NOMO-1 treated with dmso at 0.1 percent for 144 hours (cell line): ENCODE data around the gene MRPL39.
A peak's percentile ranks its signal among the peaks of the same experiment; 100 is the strongest.

Experiments used
- DNase-seq: peaks from one replicate; lab custom pipeline; 2025; ENCODE audit not compliant: unreplicated experiment; lab: John Stamatoyannopoulos, UW

The MRPL39 gene

DNA sequence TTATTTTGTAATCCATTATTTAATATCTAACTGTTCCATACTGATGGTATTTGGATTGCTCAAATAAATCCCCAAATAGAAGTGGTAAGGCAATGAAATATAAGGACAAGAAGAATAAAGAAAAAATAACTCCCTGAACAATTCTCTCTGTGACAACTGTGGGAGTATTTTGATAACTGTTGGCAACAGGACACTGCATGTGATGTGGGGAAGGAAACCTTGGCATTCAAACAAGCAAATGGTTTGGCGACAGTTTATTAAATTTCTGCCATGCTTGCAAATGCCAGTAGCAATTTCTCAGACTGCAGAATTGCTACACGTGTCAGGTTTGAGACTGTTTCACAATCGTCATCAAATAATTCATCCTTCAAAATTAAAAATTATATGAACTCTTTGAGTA, 8.6 kb upstream of the MRPL39 start:
- no peak for DNase-seq

DNA sequence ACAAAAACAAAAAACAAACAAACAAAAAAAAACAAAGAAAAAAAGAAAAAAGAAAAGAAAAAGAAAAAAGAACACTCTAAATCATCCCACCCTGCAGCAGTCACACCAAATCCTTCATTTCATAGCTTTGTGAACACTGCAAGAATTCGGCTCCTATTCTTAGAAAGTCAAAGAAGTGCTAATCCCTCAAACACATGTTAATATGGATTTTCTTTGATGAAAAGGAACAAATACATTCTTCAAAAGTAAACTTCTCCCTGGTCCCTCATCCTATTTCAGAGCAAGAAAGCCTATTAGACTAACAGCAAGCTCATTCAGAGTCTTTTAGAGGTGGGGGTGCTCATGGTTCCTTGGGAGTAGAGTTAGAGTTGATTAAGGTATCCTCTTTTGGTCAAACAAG, 7.2 kb upstream of the MRPL39 start:
- DNase-seq: no peak

DNA sequence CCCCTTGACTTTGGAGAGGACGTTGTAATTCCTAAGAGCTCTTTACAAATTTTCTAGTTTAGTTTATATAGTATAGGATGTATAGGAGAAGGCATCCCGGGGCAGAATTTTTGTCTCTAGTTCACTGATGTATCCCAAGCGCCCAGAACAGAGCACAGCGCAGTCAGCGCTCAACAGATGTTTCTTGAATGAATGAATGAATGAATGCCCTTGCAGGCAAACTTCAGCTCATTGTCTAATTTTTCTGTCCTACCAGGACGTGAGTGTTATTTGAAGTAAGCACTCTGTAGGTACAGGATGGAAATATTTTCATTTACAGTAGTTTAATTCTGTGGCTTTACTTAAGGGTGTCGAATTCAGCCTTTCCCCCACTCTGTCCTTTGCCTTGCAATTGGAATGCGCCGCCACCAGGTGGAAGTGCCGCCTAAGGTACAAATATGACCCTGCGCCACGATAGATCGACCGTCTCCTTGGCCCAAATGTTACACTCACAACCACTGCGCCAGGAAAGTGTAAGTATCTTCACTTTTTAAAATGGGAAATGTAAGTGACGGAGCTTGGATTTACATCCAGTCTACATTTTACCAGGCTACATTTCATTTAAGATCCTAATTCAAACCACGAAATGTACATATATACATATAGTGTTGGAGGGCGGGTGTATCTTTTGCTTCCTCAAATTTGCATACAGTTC, 910 bp upstream of the MRPL39 start:
- peak; percentile 74 for DNase-seq

DNA sequence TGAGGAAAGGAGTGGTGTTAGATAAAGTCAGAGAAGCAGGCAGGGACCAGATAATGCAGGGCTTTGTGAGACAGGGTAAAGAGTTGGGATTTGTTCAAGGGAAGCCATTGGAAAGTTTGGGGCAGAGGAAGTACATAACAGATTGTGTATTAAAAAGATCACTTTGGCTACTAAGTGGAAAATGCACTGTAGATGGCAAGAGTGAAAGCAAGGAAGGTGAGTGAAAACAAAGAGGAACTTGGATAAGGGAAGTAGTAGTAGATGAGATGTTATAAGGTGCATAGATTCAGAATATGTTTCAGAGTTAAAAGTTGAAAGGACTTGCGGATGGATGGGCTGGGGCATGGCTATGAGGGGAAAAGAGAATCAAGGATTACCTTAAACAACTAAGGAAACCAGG, 17.4 kb downstream of the MRPL39 start:
- DNase-seq: no peak

DNA sequence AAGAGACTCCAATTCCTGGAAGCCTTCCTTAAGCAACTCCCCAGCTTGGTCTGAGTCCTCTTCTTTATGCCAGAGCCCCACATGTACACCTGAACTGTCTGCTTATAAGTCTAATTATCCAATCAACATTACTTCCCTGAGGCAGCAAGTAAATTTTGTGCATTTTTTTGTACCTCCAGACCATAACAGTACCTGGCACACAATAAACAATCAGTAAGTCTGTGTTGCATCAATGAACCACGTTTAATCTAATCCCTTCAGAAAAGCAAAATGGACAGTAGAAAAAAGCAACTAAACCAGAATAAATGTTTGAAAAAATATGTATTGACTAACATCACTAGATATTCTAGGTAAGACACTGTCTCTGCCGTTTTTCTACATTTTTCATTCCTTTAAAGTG, 20.5 kb downstream of the MRPL39 start:
- DNase-seq: no peak

DNA sequence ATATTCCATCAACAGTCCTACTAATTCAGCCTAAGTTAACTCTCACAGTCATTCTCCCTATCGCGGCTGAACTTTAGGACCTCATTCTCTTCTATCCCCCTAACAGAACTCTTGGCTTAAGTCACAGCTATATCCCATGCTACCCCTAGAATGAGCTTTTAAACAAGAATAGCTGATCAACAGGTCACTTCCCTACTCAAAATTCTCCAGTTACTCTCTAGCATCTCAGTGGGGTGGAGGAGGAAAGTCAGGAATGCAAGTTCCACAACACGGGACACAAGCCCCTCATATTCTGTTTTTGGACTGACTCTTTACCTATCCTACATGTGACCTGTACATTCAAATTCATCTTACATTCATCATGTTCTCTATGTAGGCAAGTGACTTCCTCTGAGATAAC, 21.0 kb downstream of the MRPL39 start:
- no peak for DNase-seq

DNA sequence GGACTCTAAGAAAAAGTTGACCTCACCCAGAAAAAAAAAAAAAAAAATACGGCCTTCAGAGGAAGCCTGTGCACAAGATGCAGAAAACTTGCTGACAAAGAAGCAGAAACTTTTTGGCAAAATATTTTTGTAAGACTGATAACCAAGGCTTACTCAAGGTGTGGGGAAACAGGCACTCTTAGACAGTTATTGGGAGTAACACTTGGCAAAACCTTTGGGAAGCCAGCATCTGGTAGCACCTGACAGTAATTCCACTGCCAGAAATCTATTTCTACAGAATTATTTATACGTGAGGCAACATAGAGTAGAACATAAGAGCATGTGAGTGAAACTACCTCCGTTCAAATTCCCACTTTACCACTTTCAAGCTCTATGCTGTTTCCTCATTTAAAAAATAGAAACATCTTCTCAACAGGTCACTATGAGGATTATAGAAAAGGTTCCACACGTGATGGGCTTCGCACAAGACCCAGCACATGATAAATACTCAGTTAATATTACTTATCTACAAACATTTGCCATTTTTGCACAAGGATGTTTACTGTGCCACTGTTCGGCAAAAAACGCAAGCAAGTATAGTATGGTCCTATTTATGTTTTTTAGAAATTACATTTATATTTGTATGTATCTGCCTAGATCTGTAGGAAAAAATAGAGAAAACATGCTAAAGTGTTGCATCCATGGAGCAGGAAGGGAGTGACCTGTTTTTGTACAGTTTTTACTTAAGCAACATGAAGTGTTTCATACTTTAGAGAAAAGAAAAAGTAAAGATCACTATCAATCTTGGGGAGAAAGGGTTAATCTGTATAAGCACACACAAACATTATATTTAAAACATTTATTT, 22.2 kb downstream of the MRPL39 start:
- no peak for DNase-seq

DNA sequence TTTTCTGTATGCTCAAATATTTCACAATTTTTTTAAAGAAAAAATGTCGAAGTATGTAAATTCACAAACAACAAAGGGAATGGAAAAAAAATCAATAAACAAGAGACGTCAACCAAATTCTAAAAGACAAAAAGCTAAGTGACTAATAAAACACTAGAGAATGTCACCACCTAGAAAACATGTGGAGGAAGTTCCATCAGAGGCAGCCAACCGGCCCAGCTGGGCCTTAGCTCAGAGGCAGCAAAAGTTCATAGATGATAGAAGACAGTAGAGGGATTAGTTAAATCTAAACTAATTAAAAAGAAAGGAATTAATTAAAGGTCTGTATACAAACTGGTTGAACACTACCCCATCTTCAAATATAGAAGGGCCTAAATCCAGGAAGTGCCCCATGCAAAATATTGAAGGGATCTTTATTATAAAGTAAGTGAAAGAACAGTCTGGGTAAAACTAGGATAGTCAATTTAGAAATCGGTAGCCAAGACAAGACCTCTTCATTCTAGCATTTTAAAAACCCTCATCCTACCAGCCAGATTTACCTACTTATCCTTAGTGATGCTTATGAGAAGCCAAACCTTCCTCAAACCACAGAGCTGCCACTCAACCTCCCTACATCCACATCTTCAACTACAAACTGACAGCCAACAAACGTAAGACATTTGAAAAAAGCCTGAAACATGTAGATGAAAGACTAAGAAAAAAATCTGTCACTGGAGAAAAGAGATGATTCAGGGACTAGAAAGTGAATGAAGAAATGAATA, 23.7 kb downstream of the MRPL39 start:
- DNase-seq: no peak

DNA sequence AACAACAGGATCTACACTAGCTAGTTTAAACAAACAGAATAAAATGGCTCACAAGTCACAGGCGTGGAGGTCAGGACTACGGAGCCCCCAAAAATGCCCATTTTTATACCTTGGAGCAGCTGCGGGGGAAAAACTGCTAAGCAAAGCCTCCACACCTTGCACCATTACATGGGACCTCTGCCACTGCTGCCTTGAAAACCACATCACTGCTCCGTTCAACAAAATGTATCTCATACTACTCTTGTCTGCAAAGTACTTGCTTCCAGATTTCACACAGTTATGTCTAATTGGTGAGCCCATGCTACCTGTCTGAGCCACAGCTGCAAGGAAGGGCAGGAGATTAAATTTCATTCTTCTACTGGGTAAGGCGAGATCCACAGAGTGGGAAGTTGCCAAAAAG, 24.4 kb downstream of the MRPL39 start:
- DNase-seq: no peak

DNA sequence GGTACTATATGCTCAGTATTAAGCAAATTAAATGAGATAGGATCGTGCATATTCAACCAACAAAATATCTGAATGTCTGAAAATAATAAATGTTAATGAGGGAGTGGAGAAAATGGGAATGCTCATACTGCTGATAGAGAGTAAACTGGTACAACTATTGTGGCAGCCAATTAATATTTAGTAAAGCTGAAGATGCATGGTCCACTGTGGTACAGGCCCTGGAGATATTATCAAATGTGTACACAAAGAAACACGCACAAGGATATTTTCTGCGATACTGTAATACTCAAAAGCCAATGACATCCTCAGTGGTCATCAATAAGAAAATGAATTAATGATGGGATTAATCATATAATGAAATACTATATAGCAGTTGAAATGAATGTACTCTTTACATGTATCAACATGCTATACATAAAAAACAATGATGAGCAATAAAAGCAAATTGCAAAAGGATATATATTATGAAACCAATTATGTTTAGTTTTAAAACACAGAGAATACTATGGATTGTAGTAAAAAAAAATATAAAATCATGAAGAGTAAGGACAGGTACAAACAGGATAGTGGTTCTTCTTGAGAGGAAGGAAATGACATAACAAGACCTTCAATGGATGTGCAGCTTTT, 25.0 kb downstream of the MRPL39 start:
- no peak for DNase-seq

DNA sequence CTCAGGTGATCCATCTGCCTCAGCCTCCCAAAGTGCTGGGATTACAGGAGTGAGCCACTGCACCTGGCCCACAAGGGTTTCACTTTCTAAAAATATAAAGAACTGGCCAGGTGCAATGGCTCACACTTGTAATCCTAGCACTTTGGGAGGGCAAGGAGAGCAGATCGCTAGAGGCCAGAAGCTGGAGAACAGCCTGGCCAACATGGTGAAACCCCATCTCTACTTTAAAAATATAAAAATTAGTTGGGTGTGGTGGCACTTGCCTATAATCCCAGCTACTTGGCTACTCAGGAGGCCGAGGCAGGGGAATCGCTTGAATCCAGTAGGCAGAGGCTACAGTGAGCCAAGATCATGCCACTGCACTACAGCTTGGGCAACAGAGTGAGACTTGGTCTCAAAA, 25.7 kb downstream of the MRPL39 start:
- no peak for DNase-seq

DNA sequence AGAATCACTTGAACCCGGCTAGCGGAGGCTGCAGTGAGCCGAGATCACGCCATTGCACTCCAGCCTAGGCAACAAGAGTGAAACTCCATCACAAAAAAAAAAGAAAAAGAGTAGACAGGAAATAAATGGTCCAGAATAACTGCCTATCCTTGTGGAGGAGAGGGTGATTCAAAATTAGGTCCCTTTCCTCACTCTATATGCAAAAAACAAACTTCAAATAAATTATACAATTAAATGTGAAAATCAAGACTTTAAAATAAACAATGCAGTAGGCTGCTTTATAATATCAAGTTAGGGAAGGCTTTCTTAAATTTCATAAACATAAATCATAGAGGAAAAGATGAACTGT, 26.4 kb downstream of the MRPL39 start:
- no peak for DNase-seq

DNA sequence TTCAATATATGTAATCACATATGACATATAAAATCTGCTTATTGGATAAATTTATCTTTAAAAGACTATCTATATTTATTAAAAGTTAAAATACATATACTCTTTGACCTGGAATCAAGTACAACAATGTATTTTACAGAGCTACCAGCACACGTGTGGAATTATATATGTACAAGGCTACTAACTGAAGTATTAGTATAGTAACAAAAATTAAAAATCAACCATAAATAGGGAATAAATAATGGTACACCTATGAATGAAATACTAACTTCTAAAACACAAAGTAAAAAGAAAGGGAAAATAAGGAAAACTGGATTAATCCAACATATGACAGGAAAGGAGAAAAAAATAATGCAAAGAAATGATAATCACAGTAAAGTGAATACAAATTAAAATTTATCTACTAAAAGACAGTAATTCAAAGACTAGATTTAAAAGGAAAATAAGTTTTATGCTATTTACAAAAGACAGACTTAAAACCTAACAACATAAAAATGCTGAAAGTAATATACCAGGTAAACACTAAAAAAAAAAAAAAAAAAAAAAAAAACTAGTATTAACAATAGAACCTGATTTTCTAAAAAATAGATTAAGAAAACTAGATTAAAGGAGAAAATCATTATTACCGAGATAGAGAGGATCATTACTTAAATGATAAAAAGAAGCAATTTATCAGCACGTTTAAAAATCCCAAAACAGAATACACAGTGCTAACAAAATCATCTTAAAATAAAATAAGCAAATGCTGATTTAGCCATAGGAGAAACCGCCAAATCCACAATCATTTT, 27.9 kb downstream of the MRPL39 start:
- DNase-seq: no peak

DNA sequence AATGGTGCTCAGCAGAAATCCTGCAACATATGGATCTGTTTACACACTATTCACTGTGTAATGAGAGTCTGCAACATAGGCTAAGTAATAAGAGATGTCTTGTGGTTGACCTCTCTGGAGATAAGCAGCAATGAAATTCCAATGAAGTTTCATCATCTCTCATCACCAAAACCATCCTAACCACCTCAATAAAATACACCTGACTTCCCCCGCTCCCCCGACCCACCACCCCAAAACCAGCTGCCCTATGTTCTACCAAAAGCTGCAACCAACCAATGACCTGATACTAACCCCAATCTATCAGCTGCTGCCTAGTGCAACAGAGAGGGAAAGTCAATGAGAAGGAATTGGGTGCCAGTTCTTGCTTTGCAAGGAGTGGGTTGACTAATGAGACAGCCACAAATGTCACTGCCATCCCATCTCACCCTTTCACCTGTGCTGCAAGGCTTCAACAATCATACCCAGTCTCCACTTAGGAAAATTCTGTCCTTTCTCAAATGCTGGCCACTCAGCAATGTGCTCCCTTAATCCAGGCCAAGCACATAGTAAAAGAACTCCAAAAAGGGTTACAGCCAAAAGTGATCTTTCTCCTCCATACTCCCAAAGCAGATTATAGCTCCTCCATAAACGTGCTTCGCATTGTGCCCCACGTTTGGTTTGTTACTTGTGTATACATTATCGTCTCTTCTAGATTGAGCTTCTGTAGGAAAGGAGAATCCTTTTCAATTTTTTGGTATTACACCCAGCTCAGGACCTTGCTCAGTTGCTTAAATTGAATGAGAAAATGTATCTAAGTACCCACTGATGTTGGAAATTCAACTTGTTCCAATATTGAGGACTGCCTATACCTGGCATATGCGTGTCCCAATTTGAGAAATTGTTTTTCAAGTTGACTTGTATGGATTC, 29.0 kb downstream of the MRPL39 start:
- DNase-seq: no peak

DNA sequence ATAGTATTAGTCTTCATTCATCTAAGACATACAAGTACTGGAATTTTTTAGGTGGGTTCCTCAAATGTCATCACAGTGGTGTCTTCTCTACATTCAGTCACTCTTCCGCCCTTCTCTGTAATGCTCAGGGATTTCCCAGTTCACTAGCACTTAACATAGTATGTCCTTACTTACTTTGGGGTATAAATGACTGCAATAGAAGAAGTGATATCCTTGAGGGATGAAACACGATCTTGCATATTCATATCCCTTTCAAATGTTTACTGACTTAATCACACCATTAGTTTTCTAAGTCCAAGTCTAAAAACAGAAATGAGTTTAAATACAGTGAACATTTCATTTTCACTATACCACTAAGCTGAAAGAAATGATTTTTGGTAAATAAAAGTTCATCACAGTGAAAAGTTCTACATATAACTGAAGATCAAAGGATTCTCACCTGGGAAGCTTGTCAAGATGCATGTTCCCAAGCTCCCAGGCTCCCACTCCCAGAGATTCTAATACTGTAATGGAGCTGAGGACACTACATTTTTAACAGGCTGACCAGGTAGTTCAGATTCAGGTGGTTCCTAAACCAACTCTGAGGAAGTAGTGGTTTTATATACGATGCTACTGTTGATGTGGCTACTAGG, 29.7 kb downstream of the MRPL39 start:
- DNase-seq: no peak

DNA sequence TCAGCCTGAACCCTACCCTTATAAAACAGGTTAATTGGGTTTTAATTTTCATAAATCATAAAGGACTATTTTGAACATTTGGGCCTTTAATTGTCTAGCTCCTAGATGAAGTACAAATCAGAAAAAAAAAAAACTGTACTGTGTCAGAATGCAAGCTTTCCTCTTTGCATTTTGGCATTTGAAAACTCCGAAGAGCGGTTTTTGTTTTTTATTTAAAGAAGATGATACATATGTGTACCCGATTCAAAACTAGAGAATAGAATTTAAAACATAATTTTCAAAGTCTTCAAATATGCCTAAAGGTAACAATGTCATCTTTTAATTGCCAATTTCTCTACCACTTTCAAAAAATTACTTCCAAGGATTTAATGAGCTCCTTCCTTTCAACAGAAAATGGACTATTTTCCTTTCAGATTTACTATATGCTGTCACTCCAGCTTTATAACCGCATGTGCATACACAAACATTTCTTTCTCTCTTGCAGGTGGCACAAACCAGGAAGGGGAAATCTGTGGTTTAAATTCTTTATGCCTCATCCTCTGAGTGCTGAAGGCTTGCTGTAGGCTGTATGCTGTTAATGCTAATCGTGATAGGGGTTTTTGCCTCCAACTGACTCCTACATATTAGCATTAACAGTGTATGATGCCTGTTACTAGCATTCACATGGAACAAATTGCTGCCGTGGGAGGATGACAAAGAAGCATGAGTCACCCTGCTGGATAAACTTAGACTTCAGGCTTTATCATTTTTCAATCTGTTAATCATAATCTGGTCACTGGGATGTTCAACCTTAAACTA, 33.7 kb downstream of the MRPL39 start:
- no peak for DNase-seq

DNA sequence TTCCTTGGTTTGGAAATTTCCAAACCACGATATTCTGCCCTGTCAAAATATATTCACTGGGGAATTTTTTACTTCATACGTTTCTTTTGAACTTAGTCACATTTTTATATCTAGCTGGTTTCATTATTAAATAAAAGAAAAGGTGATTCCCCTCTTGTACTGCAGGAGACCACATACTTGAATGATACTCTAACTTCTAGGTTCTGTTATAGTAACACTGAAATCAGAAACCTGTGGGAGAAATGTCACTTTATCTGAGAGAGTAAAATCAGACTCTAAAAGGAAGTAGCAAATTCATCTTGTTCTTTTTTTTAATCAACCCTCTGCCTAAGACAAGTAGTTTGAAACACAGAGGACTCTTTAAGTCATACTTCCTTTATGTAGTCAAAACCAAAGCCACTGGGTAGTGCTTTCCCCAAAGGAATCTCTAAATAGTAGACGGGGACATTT, 34.4 kb downstream of the MRPL39 start:
- DNase-seq: no peak

DNA sequence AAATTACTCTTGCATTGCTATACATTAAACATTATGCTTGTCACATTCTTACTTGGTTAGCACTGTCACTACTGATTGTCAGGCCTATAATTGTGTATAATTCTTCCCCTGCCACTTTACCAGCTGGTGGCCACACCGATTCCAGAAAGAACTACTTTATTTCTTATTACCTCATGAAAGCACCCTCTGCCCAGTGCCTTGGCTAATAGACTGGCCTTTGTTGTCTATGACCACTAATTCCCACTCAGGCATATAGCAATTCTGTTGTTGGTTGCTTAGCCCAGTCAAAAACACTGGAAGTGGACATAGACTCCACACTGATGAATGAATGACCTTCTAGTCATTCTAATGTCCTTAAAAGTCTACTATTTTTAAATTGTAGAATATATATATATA, 35.6 kb downstream of the MRPL39 start:
- no peak for DNase-seq
